Effector memory CD4-positive, alpha-beta T cell (primary cell): ENCODE results near the gene ECE1.
A peak's percentile ranks its signal among the peaks of the same experiment; 100 is the strongest.
"Not testable (repeated sequence)": the region's sequence is repeated elsewhere in the genome, so short reads cannot be mapped to it uniquely, and the experiment has no call there.

Source experiments
- DNase-seq, 3 donors: peaks; one replicate each; pipeline ENCODE4 v3.0.0-alpha.2; 2020
- H3K27ac ChIP-seq: 2 replicates; pipeline ENCODE4 v1.7.0; 2013; ENCODE audit warnings: mild to moderate bottlenecking, low read length, moderate library complexity; ENCODE audit not compliant: insufficient read depth, poor library complexity, severe bottlenecking
- H3K27me3 ChIP-seq: replicated peaks from 2 replicates; pipeline ENCODE4 v1.7.0; 2013; ENCODE audit warnings: mild to moderate bottlenecking, low read length; ENCODE audit not compliant: insufficient read depth, control insufficient read depth, poor library complexity, severe bottlenecking
- H3K36me3 ChIP-seq: 2 replicates; pipeline ENCODE4 v1.7.0; 2013; ENCODE audit warnings: mild to moderate bottlenecking, low read length, moderate library complexity; ENCODE audit not compliant: control insufficient read depth, insufficient read depth
- H3K4me1 ChIP-seq: 2 replicates; pipeline ENCODE4 v1.7.0; 2013; ENCODE audit warnings: low read length, mild to moderate bottlenecking; ENCODE audit not compliant: control insufficient read depth, insufficient read depth, poor library complexity, severe bottlenecking
- H3K4me3 ChIP-seq: 2 replicates; pipeline ENCODE4 v1.7.0; 2013; ENCODE audit warnings: low read length, low read depth, mild to moderate bottlenecking; ENCODE audit not compliant: insufficient read depth, poor library complexity, severe bottlenecking
- H3K9me3 ChIP-seq: 2 replicates; pipeline ENCODE4 v1.7.0; 2013; ENCODE audit warnings: mild to moderate bottlenecking, low read length, moderate library complexity; ENCODE audit not compliant: control insufficient read depth

ECE1 gene

GRCh38 chr1:21232044-21232443 is 58.2 kb downstream of the ECE1 start:
- Histone ChIP-seq H3K36me3 (peaks cover 65% of the 10 kb centered on the region), H3K27ac (no peak overlapping the region), H3K27me3 (no peaks in the 10 kb centered on the region), H3K4me1 (no peaks in the 10 kb centered on the region), H3K4me3 (no peak overlapping the region), H3K9me3 (no peaks in the 10 kb centered on the region)
- peak in 1 of 3 donors; percentile 25 for DNase-seq

GRCh38 chr1:21229246-21230000 is 60.8 kb downstream of the ECE1 start:
- H3K27me3 ChIP-seq: no peaks in the 10 kb centered on the region
- H3K36me3 ChIP-seq: peaks cover 67% of the 10 kb centered on the region
- no peak overlapping the region for H3K4me3 ChIP-seq
- no peaks in the 10 kb centered on the region for H3K4me1 ChIP-seq
- H3K9me3 ChIP-seq: no peaks in the 10 kb centered on the region
- DNase-seq: no peak
- H3K27ac ChIP-seq: no peak overlapping the region

- not testable (repeated sequence) for H3K9me3 ChIP-seq, H3K27ac ChIP-seq, H3K27me3 ChIP-seq, DNase-seq, H3K4me3 ChIP-seq, H3K4me1 ChIP-seq
- H3K36me3 ChIP-seq: peaks cover 72% of the 10 kb centered on the region
Measured at GRCh38 chr1:21228224-21228623, 62.0 kb downstream of the ECE1 start.

DNA sequence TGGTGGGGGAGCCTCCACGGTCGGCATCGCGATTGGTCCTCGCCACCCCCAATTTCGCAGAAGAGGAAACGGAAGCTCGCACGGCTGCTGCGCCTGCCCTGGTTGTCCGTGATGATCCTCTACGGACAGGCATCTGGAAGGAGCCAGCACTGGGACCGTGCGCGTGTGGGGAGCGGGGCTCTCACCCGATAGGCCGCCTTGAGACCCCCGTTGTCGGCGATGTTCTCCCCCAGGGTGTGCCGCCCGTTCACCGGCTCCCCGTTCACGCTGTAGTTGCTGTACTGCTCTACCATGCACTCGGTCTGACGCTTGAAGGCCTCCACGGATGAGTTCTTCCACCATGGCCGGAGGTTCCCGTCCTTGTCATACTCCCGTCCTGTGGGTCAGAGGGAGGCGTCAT is 65.2 kb downstream of the ECE1 start:
- Histone ChIP-seq H3K4me1 (no peaks in the 10 kb centered on the region), H3K9me3 (no peaks in the 10 kb centered on the region), H3K27ac (no peak overlapping the region), H3K4me3 (no peak overlapping the region), H3K36me3 (peaks cover 69% of the 10 kb centered on the region), H3K27me3 (no peaks in the 10 kb centered on the region)
- no peak for DNase-seq

DNA sequence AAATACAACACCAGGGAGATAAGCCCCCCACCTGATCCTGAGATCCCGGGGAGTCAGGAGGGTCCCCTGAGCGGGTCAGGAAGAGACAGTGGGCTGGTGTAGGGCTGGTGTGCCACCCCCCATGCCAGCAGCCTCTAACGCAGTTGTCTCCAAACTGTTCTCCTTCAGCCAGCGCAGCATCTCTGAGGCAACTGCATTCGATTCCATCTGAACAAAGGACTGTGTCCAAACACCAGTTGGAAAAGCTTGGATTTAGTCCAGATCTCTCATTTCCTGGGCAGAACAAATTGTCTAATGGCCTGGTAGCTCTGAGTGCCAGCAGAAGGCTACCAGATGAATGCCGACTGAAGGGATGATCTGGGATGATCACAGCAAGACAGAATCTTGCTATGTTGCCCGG is 69.4 kb downstream of the ECE1 start:
- no peak for DNase-seq
- H3K27me3 ChIP-seq: no peaks in the 10 kb centered on the region
- H3K4me1 ChIP-seq: no peaks in the 10 kb centered on the region
- no peak overlapping the region for H3K4me3 ChIP-seq
- H3K9me3 ChIP-seq: no peaks in the 10 kb centered on the region
- H3K27ac ChIP-seq: no peak overlapping the region
- peaks cover 65% of the 10 kb centered on the region for H3K36me3 ChIP-seq

GRCh38 chr1:21219674-21220073 is 70.6 kb downstream of the ECE1 start:
- DNase-seq: no peak
- Histone ChIP-seq H3K4me1 (no peaks in the 10 kb centered on the region), H3K27me3 (no peaks in the 10 kb centered on the region), H3K27ac (no peak overlapping the region), H3K36me3 (peaks cover 55% of the 10 kb centered on the region), H3K9me3 (no peaks in the 10 kb centered on the region), H3K4me3 (no peak overlapping the region)

GRCh38 chr1:21217812-21218596 is 72.3 kb downstream of the ECE1 start:
- Histone ChIP-seq H3K9me3 (no peaks in the 10 kb centered on the region), H3K4me1 (no peaks in the 10 kb centered on the region), H3K36me3 (peaks cover 42% of the 10 kb centered on the region), H3K27me3 (no peaks in the 10 kb centered on the region), H3K4me3 (no peak overlapping the region), H3K27ac (no peak overlapping the region)
- peak in 1 of 3 donors; percentile 7 for DNase-seq

DNA sequence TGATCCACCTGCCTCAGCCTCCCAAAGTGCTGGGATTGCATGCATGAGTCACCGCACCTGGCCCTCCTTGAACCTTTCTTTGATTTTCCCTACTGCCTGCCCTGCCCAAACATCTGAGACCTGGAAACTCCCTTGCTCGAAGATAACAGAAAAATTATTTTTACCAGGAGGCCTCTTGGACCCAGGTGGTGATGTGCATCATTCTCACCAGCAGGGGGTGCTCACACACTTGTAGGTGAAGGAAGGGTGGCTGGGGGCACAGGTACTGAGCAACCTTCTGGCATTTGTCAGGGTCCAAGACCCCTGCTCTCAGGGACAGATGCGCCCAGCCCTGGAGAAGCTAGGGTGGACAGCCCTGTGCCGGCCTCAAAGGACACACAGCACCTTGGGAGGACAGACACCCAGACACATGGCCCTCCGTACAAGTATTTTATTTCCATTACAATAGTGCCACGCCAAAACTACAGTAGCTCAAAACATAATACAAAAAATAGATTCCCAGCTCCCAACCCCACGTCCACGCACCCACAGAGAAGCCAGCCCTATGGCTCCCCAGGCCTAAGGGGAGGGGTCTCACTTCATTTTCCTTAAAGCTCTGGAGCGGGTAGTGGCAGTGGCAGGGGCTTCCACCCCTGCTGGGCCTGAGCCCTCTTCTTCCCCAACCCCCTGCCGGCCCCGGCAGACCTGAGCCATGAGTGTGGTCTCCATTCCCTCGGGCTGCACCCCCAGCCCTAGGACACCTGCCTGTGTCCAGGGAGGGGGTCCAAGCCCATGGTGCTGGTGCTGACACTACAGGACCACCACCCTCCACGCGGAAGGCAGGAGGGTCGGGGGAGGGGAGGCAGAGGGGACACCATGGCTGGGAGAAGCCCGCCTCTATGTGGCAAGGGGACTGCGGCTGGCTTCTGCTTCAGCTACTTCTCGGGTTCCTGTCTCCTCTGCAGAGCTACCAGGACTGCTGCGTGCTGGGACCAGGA is 73.1 kb downstream of the ECE1 start:
- H3K9me3 ChIP-seq: no peaks in the 10 kb centered on the region
- no peak overlapping the region for H3K27ac ChIP-seq
- no peaks in the 10 kb centered on the region for H3K4me1 ChIP-seq
- DNase-seq: peak; percentile 27 to 51 (median 34)
- no peaks in the 10 kb centered on the region for H3K27me3 ChIP-seq
- H3K4me3 ChIP-seq: no peak overlapping the region
- peaks cover 38% of the 10 kb centered on the region for H3K36me3 ChIP-seq

DNA sequence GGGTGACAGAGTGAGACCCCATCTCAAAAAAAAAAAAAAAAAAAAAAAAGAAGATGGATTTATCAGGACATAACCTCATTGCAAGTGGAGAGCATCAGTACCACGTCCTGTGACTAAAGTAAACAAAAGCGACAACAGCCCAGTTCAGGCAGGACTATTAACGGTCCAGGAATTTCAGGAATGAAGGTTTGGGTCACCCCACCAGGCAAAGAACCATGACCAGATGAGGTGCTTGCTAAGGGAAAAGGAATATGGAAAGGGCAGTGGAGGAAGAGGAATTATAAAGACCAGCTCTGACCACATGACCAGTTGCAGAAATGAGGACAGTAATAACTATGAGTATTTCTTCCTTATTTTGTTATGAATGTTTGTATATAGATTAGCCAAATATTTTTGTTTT is 78.1 kb downstream of the ECE1 start:
- H3K27ac ChIP-seq: no peak overlapping the region
- no peaks in the 10 kb centered on the region for H3K27me3 ChIP-seq
- H3K4me1 ChIP-seq: no peaks in the 10 kb centered on the region
- H3K36me3 ChIP-seq: no peaks in the 10 kb centered on the region
- H3K9me3 ChIP-seq: no peaks in the 10 kb centered on the region
- no peak for DNase-seq
- no peak overlapping the region for H3K4me3 ChIP-seq
